IMR-90 (cell line): ENCODE measurements around the gene ZNF287. TPM values are rescaled to one million over a fixed set of nuclear protein-coding genes. Genes with fewer than 3 reads are reported as not detected.

Experiments used
- ATAC-seq: fragments of 200-7000 bp; cut with Tn5 transposase; 2 replicates; pipeline ENCODE4 v1.9.1; 2020; ENCODE audit warnings: low read depth, mild to moderate bottlenecking, moderate library complexity
- BruUV-seq: library from RNA; stranded (reverse); fragments of 400-500 nt; replicated peaks from 2 replicates; lab custom pipeline; 2021; lab: Mats Ljungman, UMichigan
- CTCF ChIA-PET: fragments of 300-600 bp; formaldehyde crosslinking; extraction: SDS; loops from one replicate; lab custom pipeline; 2021; ENCODE audit warnings: antibody characterized with exemption; lab: Yijun Ruan, JAX
- POLR2A ChIA-PET: fragments of 300-600 bp; sonication (Branson Sonifier 250); formaldehyde crosslinking; loops from one replicate; lab custom pipeline; 2022; ENCODE audit warnings: antibody characterized with exemption; ENCODE audit not compliant: unreplicated experiment; lab: Charles Lee
- DNase-seq: peaks from one replicate; pipeline ENCODE4 v3.0.0; 2013
- H2AFZ ChIP-seq: replicated peaks from 2 replicates; pipeline ENCODE3; 2013; ENCODE audit warnings: low read length, mild to moderate bottlenecking; ENCODE audit not compliant: poor library complexity
- H2AK5ac ChIP-seq: 2 replicates; pipeline ENCODE4 v1.6.1; 2013; ENCODE audit warnings: low read depth, low read length, inconsistent platforms
- H2AK9ac ChIP-seq: replicated peaks from 2 replicates; pipeline ENCODE3; 2013; ENCODE audit warnings: mild to moderate bottlenecking, low read depth, low read length, moderate library complexity; ENCODE audit not compliant: poor library complexity
- H2BK120ac ChIP-seq: 2 replicates; pipeline ENCODE4 v1.6.1; 2013; ENCODE audit warnings: low read depth, low read length, inconsistent platforms
- H2BK15ac ChIP-seq: 3 replicates; pipeline ENCODE4 v1.6.1; 2013; ENCODE audit warnings: low read depth, low read length, inconsistent platforms
- H2BK20ac ChIP-seq: 2 replicates; pipeline ENCODE4 v1.6.1; 2013; ENCODE audit warnings: low read depth, mild to moderate bottlenecking, inconsistent platforms, low read length, moderate library complexity
- H2BK5ac ChIP-seq: 2 replicates; pipeline ENCODE4 v1.6.1; 2013; ENCODE audit warnings: mild to moderate bottlenecking, low read depth, low read length, inconsistent platforms; ENCODE audit not compliant: poor library complexity, severe bottlenecking
- H3K14ac ChIP-seq: replicated peaks from 2 replicates; pipeline ENCODE4 v1.6.1; 2013; ENCODE audit warnings: low read depth, low read length, inconsistent platforms
- H3K18ac ChIP-seq: 2 replicates; pipeline ENCODE4 v1.6.1; 2013; ENCODE audit warnings: low read depth, low read length, control low read depth
- H3K23ac ChIP-seq: 2 replicates; pipeline ENCODE4 v1.6.1; 2013; ENCODE audit warnings: low read depth, low read length, inconsistent platforms
- H3K27ac ChIP-seq: 2 replicates; pipeline ENCODE4 v1.5.1; 2013; ENCODE audit warnings: mild to moderate bottlenecking, control low read depth, low read length; ENCODE audit not compliant: insufficient read depth
- H3K27me3 ChIP-seq: 2 replicates; pipeline ENCODE4 v1.6.1; 2013; ENCODE audit warnings: low read length; ENCODE audit not compliant: control insufficient read depth, insufficient read depth
- H3K36me3 ChIP-seq: 2 replicates; pipeline ENCODE4 v1.6.1; 2013; ENCODE audit warnings: low read length, mixed read lengths; ENCODE audit not compliant: control insufficient read depth, insufficient read depth
- H3K4ac ChIP-seq: 2 replicates; pipeline ENCODE4 v1.6.1; 2013; ENCODE audit warnings: low read depth, low read length, inconsistent platforms
- H3K4me1 ChIP-seq: 2 replicates; pipeline ENCODE4 v1.6.1; 2013; ENCODE audit warnings: low read length, mixed read lengths; ENCODE audit not compliant: control insufficient read depth, insufficient read depth
- H3K4me2 ChIP-seq: 2 replicates; pipeline ENCODE4 v1.6.1; 2013; ENCODE audit warnings: low read depth, mild to moderate bottlenecking, control low read depth, low read length, moderate library complexity
- H3K4me3 ChIP-seq: 2 replicates; pipeline ENCODE4 v1.5.1; 2013; ENCODE audit warnings: low read depth, mild to moderate bottlenecking, control low read depth, low read length, moderate library complexity; ENCODE audit not compliant: insufficient read depth
- H3K56ac ChIP-seq: 2 replicates; pipeline ENCODE4 v1.6.1; 2013; ENCODE audit warnings: low read length, inconsistent platforms; ENCODE audit not compliant: insufficient read depth; ENCODE audit errors: extremely low read depth
- H3K79me1 ChIP-seq, 2 experiments: 2 replicates each; pipeline ENCODE4 v1.6.1; 2013; ENCODE audit warnings: low read length in 2 of 2, inconsistent platforms in 1 of 2, low read depth in 1 of 2
- H3K9ac ChIP-seq: 2 replicates; pipeline ENCODE4 v1.6.1; 2013; ENCODE audit warnings: low read depth, low read length, control low read depth
- H3K9me1 ChIP-seq: 2 replicates; pipeline ENCODE4 v1.6.1; 2013; ENCODE audit warnings: low read length, inconsistent platforms; ENCODE audit not compliant: insufficient read depth
- H3K9me3 ChIP-seq: 2 replicates; pipeline ENCODE4 v1.6.1; 2013; ENCODE audit warnings: low read length; ENCODE audit not compliant: control insufficient read depth, insufficient read depth
- H4K20me1 ChIP-seq: 2 replicates; pipeline ENCODE4 v1.6.1; 2013; ENCODE audit warnings: low read length, inconsistent platforms; ENCODE audit not compliant: insufficient read depth
- H4K5ac ChIP-seq: 2 replicates; pipeline ENCODE4 v1.6.1; 2013; ENCODE audit warnings: mild to moderate bottlenecking, low read depth, low read length, control low read depth
- H4K8ac ChIP-seq, 2 experiments: 2 replicates each; pipeline ENCODE4 v1.6.1; 2013; ENCODE audit warnings: low read depth in 2 of 2, low read length in 2 of 2, control low read depth in 1 of 2, inconsistent platforms in 1 of 2
- H4K91ac ChIP-seq: 2 replicates; pipeline ENCODE4 v1.6.1; 2013; ENCODE audit warnings: low read depth, low read length, inconsistent platforms; ENCODE audit not compliant: insufficient read depth
- BHLHE40 ChIP-seq: fragments of 150-350 bp; IDR thresholded peaks from 2 replicates; pipeline ENCODE4 v1.6.1; 2016; ENCODE audit warnings: mild to moderate bottlenecking, low read depth, low read length
- CEBPB ChIP-seq: IDR thresholded peaks from 2 replicates; pipeline ENCODE4 v1.6.1; 2012; ENCODE audit warnings: low read depth, low read length, improper control_type of control experiment
- FOS ChIP-seq: fragments of 150-350 bp; IDR thresholded peaks from 2 replicates; pipeline ENCODE4 v1.6.1; 2016; ENCODE audit warnings: low read depth, low read length
- MAZ ChIP-seq: IDR thresholded peaks from 2 replicates; pipeline ENCODE4 v1.6.1; 2012; ENCODE audit warnings: low read depth, mild to moderate bottlenecking, low read length, improper control_type of control experiment, moderate library complexity, borderline replicate concordance
- NFE2L2 ChIP-seq: fragments of 150-350 bp; IDR thresholded peaks from 2 replicates; pipeline ENCODE4 v1.6.1; 2016; ENCODE audit warnings: low read depth, mild to moderate bottlenecking, low read length
- POLR2A ChIP-seq: IDR thresholded peaks from 2 replicates; pipeline ENCODE4 v1.6.1; 2012; ENCODE audit warnings: mild to moderate bottlenecking, low read depth, low read length
- RFX5 ChIP-seq: IDR thresholded peaks from 2 replicates; pipeline ENCODE4 v1.8.0; 2012; ENCODE audit warnings: low read depth, mild to moderate bottlenecking, low read length, moderate library complexity
- SMC3 ChIP-seq: fragments of 150-350 bp; IDR thresholded peaks from 2 replicates; pipeline ENCODE4 v1.6.1; 2016; ENCODE audit warnings: low read depth, mild to moderate bottlenecking, antibody characterized with exemption, low read length, moderate library complexity
- USF2 ChIP-seq: fragments of 150-350 bp; IDR thresholded peaks from 2 replicates; pipeline ENCODE4 v1.6.1; 2017; ENCODE audit warnings: mild to moderate bottlenecking, antibody characterized with exemption, low read length, low read depth
- WGBS, 2 experiments: methylation state at CpG; one replicate each; pipeline versions ENCODE4 v1.1.5 to v1.1.7; 2013; ENCODE audit warnings: missing lambda C conversion rate in 2 of 2; ENCODE audit not compliant: insufficient read length in 1 of 2; ENCODE audit errors: extremely low coverage in 2 of 2; 5-methylcytosine and 5-hydroxymethylcytosine counted together
- dilution Hi-C: fragments of 300-500 bp; cut with HindIII; formaldehyde crosslinking; loops from one replicate; pipeline ENCODE4 v1.14.3; 2018; ENCODE audit warnings: low sequenced_read_pairs; ENCODE audit not compliant: unreplicated experiment
- in situ Hi-C: fragments of 300-500 bp; cut with MboI; formaldehyde crosslinking; loops from 3 replicates; pipeline ENCODE4 v1.14.3; 2019; ENCODE audit warnings: low sequenced_read_pairs, inconsistent platforms, mixed read lengths
- intact Hi-C: fragments of 100-400 bp; cut with micrococcal nuclease; formaldehyde crosslinking; loops from 2 replicates; pipeline ENCODE4 v1.10.0; 2022
- polyA plus RNA-seq, 3 experiments: library from polyadenylated mRNA; depleted of rRNA; stranded (reverse); fragments of >200 nt; gene quantifications; 2 replicates each; pipeline ENCODE4 v1.2.3, GENCODE V29; 2012; ENCODE audit warnings: low replicate concordance in 1 of 3
- total RNA-seq: library from RNA; depleted of rRNA; stranded (reverse); fragments of >200 nt; gene quantifications from 2 replicates; pipeline ENCODE4 v1.2.3, GENCODE V29; 2012
- TF ChIP-seq, protein P1 (sequence below): conservative IDR thresholded peaks from 2 replicates; pipeline ENCODE4 v1.5.1; 2012; ENCODE audit warnings: mild to moderate bottlenecking, low read depth, low read length, improper control_type of control experiment

The ZNF287 gene
- total and polyA plus RNA-seq, 2 of the 4 experiments (the other 2 are of a cell fraction), result 5.3 to 7.0 TPM

DNA sequence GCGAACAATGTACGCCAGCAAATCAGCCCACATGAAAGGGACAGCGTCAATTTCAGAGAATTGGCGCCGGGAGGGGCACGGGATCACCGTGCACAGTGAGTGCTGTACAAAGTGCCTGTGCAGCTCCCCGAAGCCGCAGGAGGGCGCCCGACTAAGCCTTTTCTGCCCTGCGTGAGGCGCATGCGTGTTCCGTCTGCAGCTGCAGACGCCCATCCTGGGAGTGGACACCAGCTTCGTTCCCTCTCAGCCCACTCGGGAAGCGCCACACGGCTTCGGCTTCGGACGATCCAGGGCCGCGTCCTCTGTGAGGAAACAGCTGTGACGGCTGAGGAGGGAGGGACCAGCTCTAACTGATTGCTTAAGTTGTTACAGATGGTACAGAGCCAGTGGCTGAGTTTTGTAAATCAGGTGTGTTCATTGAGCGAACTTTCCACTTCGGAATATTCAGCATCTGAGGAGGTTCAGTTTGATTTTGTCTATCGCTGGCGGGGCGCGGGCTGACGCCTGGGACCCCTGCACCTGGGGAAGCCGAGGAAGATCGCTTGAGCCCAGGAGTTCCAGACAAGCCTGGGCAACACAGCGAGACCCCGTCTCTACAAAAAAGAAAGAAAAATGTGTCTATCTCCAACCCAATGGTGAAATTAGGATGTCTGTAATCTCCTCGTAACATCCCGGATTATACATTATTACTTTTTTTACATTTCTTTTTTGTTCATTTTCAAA, 15.4 kb upstream of the ZNF287 start (continued):
- peak; percentile 33 for TF ChIP-seq SMC3
- no peak for TF ChIP-seq NFE2L2
- TF ChIP-seq RFX5, result no peak

DNA sequence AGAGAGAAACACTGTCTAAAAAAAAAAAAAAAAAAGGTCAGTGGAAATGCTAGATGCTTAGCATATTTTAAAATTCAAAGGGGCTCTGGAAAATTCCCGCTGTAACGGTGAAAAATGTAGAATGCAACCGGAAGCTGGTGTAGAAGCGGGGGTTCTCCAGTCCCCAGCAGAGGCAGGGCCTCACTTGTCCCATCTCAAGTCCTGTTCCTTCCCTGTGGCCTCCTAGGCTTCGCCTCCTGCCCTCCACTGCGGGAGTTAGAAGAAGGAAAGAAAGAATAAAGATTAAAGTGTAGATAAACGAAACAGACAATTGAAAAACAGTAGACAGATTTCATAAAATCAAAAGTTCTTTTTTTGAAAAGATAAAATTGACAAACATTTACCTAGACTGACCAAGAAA, 14.8 kb upstream of the ZNF287 start:
- Histone ChIP-seq H3K9me1 (no peaks in the 10 kb centered on the region), H2AK5ac (no peak overlapping the region), H4K5ac (no peak overlapping the region), H3K23ac (no peak overlapping the region), H2AFZ (peak overlapping the region; percentile 13), H3K79me1 (no peaks in the 10 kb centered on the region), H4K20me1 (no peaks in the 10 kb centered on the region), H2BK120ac (no peak overlapping the region), H3K18ac (no peak overlapping the region), H2BK5ac (no peak overlapping the region), H3K4me3 (no peak overlapping the region), H3K4me2 (no peak overlapping the region), H3K4me1 (no peaks in the 10 kb centered on the region), H4K8ac (no peak overlapping the region), H3K9ac (no peak overlapping the region), H2BK20ac (no peak overlapping the region), H3K27ac (no peak overlapping the region), H3K14ac (no peak overlapping the region), H3K9me3 (no peaks in the 10 kb centered on the region), H3K4ac (no peak overlapping the region), H3K36me3 (no peaks in the 10 kb centered on the region), H3K27me3 (peaks cover 15% of the 10 kb centered on the region), H3K56ac (no peak overlapping the region), H2BK15ac (no peak overlapping the region), H4K91ac (no peak overlapping the region), H2AK9ac (no peak overlapping the region)
- WGBS, 2 experiments, result no CpG with 5 or more reads among the region's 7 CpGs
- ChIA-PET CTCF (interaction anchor here (1.1 kb wide), 1 partner anchor 10 kb away, joined by 4 read pairs; no protein-coding TSS in a partner anchor), POLR2A (no interaction called here)
- TF ChIP-seq, protein P1, sequence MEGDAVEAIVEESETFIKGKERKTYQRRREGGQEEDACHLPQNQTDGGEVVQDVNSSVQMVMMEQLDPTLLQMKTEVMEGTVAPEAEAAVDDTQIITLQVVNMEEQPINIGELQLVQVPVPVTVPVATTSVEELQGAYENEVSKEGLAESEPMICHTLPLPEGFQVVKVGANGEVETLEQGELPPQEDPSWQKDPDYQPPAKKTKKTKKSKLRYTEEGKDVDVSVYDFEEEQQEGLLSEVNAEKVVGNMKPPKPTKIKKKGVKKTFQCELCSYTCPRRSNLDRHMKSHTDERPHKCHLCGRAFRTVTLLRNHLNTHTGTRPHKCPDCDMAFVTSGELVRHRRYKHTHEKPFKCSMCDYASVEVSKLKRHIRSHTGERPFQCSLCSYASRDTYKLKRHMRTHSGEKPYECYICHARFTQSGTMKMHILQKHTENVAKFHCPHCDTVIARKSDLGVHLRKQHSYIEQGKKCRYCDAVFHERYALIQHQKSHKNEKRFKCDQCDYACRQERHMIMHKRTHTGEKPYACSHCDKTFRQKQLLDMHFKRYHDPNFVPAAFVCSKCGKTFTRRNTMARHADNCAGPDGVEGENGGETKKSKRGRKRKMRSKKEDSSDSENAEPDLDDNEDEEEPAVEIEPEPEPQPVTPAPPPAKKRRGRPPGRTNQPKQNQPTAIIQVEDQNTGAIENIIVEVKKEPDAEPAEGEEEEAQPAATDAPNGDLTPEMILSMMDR, result no peak
- no peak for TF ChIP-seq SMC3
- no peak for TF ChIP-seq RFX5
- no peak for TF ChIP-seq POLR2A
- no peak for TF ChIP-seq CEBPB
- TF ChIP-seq NFE2L2, result no peak
- TF ChIP-seq BHLHE40, result no peak
- TF ChIP-seq FOS, result no peak
- no peak for TF ChIP-seq USF2
- no peak for TF ChIP-seq MAZ
- DNase-seq, result no peak
- no TSS peak for BruUV-seq
- ATAC-seq, result no peak
- intact Hi-C loops (loop anchor here (10.0 kb wide), 1 partner anchor 401 kb away; no protein-coding TSS in a partner anchor), in situ Hi-C loops (no loop called here), dilution Hi-C loops (no loop called here)
